ENCODE measurements around the gene USP6NL. TPM values are rescaled to one million over a fixed set of nuclear protein-coding genes. Genes with fewer than 3 reads are reported as not detected.

The USP6NL gene
- 11.4 and 13.4 TPM in 2 replicates for total RNA-seq

GRCh38 chr10:11611248-11612020 lies at the start of gene USP6NL:
Gene USP6NL, minus strand, starts transcription at chr10:11611650. Its CDS starts 14,016 bp downstream, at chr10:11597634.

Other genes starting within 250 kb of the USP6NL start
- 21.5 and 22.0 TPM in 2 replicates for gene ECHDC3, start 130.7 kb upstream of the USP6NL start, total RNA-seq
- 9.1 and 12.3 TPM in 2 replicates for gene PROSER2, start 211.7 kb upstream of the USP6NL start, total RNA-seq